Neutrophil (primary cell): ENCODE results near the gene SALL1.

ENCODE experiments used
- H3K27ac ChIP-seq: fragments of 200-600 bp; sonication (generic); 2 replicates; pipeline ENCODE4 v1.5.1; 2016; ENCODE audit warnings: mild to moderate bottlenecking, moderate library complexity
- H3K27me3 ChIP-seq: fragments of 200-600 bp; sonication (generic); 2 replicates; pipeline ENCODE4 v1.6.0; 2016; ENCODE audit warnings: mild to moderate bottlenecking
- H3K36me3 ChIP-seq: fragments of 200-600 bp; sonication (generic); 2 replicates; pipeline ENCODE4 v1.5.1; 2017
- H3K4me1 ChIP-seq, 2 experiments: fragments of 200-600 bp in 1 of 2; sonication (generic) in 1 of 2; 1 replicate in 1 of 2; 2 replicates in 1 of 2; pipeline versions ENCODE4 v1.5.1 to v1.6.1; 2013 to 2016; ENCODE audit warnings: low read depth in 1 of 2, low read length in 1 of 2, mild to moderate bottlenecking in 1 of 2, moderate library complexity in 1 of 2; ENCODE audit not compliant: control insufficient read depth in 1 of 2, insufficient read depth in 1 of 2
- H3K4me3 ChIP-seq, 2 experiments: fragments of 200-600 bp in 1 of 2; sonication (generic) in 1 of 2; 1 replicate in 1 of 2; 2 replicates in 1 of 2; pipeline ENCODE4 v1.5.1; 2013 to 2016; ENCODE audit warnings: low read depth in 1 of 2, low read length in 1 of 2, mild to moderate bottlenecking in 1 of 2, moderate library complexity in 1 of 2
- H3K9me3 ChIP-seq: fragments of 200-600 bp; sonication (generic); 2 replicates; pipeline ENCODE4 v1.5.1; 2016
- CTCF ChIP-seq: fragments of 200-600 bp; sonication (generic); IDR thresholded peaks from 2 replicates; pipeline ENCODE4 v1.5.1; 2016; ENCODE audit warnings: antibody characterized with exemption

Gene SALL1

DNA sequence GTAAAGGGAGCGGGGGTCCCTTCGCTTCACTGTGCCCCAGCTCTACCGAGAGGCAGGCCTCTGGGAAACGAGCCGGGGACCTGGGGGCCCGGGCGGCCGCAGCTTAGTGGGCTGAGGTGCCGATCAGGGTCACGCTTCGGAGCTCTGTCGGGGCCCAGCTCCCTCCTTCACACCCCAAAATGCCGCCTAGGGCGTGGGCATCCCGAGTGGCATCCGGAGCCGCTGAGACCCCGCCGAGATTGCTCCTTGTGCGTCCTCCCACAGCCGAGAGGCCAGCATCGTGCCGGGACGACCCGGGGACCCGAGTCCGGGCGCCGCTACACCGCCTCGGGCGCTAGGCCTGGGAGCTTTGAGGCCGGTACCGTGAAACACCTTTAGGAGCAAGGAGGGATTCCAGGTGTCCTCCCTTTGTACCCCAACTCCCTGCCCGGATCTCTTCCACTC, 1.3 kb downstream of the SALL1 start:
- Histone ChIP-seq H3K9me3 (no peaks in the 10 kb centered on the region), H3K4me3 (no peak overlapping the region), H3K36me3 (no peaks in the 10 kb centered on the region), H3K27ac (no peak overlapping the region), H3K27me3 (peaks cover 100% of the 10 kb centered on the region), H3K4me1 (no peaks in the 10 kb centered on the region)
- no peak for TF ChIP-seq CTCF

GRCh38 chr16:51149251-51149661, 1.8 kb downstream of the SALL1 start:
- peaks cover 100% of the 10 kb centered on the region for H3K27me3 ChIP-seq
- H3K9me3 ChIP-seq = no peaks in the 10 kb centered on the region
- TF ChIP-seq CTCF = no peak
- H3K4me3 ChIP-seq = no peak overlapping the region
- H3K36me3 ChIP-seq = no peaks in the 10 kb centered on the region
- H3K27ac ChIP-seq = no peak overlapping the region
- no peaks in the 10 kb centered on the region for H3K4me1 ChIP-seq

GRCh38 chr16:51148678-51149228, 2.3 kb downstream of the SALL1 start:
- peaks cover 100% of the 10 kb centered on the region for H3K27me3 ChIP-seq
- H3K4me1 ChIP-seq = no peaks in the 10 kb centered on the region
- no peaks in the 10 kb centered on the region for H3K36me3 ChIP-seq
- TF ChIP-seq CTCF = no peak
- no peaks in the 10 kb centered on the region for H3K9me3 ChIP-seq
- H3K4me3 ChIP-seq = no peak overlapping the region
- H3K27ac ChIP-seq = no peak overlapping the region

GRCh38 chr16:51147776-51148677, 3.0 kb downstream of the SALL1 start:
- H3K27me3 ChIP-seq = peaks cover 100% of the 10 kb centered on the region
- H3K4me3 ChIP-seq = no peak overlapping the region

More at GRCh38 chr16:51147776-51148677, 3.0 kb downstream of the SALL1 start:
- Histone ChIP-seq H3K36me3 (no peaks in the 10 kb centered on the region), H3K9me3 (no peaks in the 10 kb centered on the region), H3K4me1 (no peaks in the 10 kb centered on the region), H3K27ac (no peak overlapping the region)
- no peak for TF ChIP-seq CTCF
